IMR-90 (cell line): ENCODE measurements around the gene TP63. TPM values are rescaled to one million over a fixed set of nuclear protein-coding genes. Genes with fewer than 3 reads are reported as not detected.

Experiments
- ATAC-seq: fragments of 200-7000 bp; cut with Tn5 transposase; 2 replicates; pipeline ENCODE4 v1.9.1; 2020; ENCODE audit warnings: low read depth, mild to moderate bottlenecking, moderate library complexity
- BruUV-seq: library from RNA; stranded (reverse); fragments of 400-500 nt; replicated peaks from 2 replicates; lab custom pipeline; 2021; lab: Mats Ljungman, UMichigan
- CTCF ChIA-PET: fragments of 300-600 bp; formaldehyde crosslinking; extraction: SDS; loops from one replicate; lab custom pipeline; 2021; ENCODE audit warnings: antibody characterized with exemption; lab: Yijun Ruan, JAX
- POLR2A ChIA-PET: fragments of 300-600 bp; sonication (Branson Sonifier 250); formaldehyde crosslinking; loops from one replicate; lab custom pipeline; 2022; ENCODE audit warnings: antibody characterized with exemption; ENCODE audit not compliant: unreplicated experiment; lab: Charles Lee
- DNase-seq: peaks from one replicate; pipeline ENCODE4 v3.0.0; 2013
- H2AFZ ChIP-seq: replicated peaks from 2 replicates; pipeline ENCODE3; 2013; ENCODE audit warnings: low read length, mild to moderate bottlenecking; ENCODE audit not compliant: poor library complexity
- H2AK5ac ChIP-seq: 2 replicates; pipeline ENCODE4 v1.6.1; 2013; ENCODE audit warnings: low read depth, low read length, inconsistent platforms
- H2AK9ac ChIP-seq: replicated peaks from 2 replicates; pipeline ENCODE3; 2013; ENCODE audit warnings: mild to moderate bottlenecking, low read depth, low read length, moderate library complexity; ENCODE audit not compliant: poor library complexity
- H2BK120ac ChIP-seq: 2 replicates; pipeline ENCODE4 v1.6.1; 2013; ENCODE audit warnings: low read depth, low read length, inconsistent platforms
- H2BK15ac ChIP-seq: 3 replicates; pipeline ENCODE4 v1.6.1; 2013; ENCODE audit warnings: low read depth, low read length, inconsistent platforms
- H2BK20ac ChIP-seq: 2 replicates; pipeline ENCODE4 v1.6.1; 2013; ENCODE audit warnings: low read depth, mild to moderate bottlenecking, inconsistent platforms, low read length, moderate library complexity
- H2BK5ac ChIP-seq: 2 replicates; pipeline ENCODE4 v1.6.1; 2013; ENCODE audit warnings: mild to moderate bottlenecking, low read depth, low read length, inconsistent platforms; ENCODE audit not compliant: poor library complexity, severe bottlenecking
- H3K14ac ChIP-seq: replicated peaks from 2 replicates; pipeline ENCODE4 v1.6.1; 2013; ENCODE audit warnings: low read depth, low read length, inconsistent platforms
- H3K18ac ChIP-seq: 2 replicates; pipeline ENCODE4 v1.6.1; 2013; ENCODE audit warnings: low read depth, low read length, control low read depth
- H3K23ac ChIP-seq: 2 replicates; pipeline ENCODE4 v1.6.1; 2013; ENCODE audit warnings: low read depth, low read length, inconsistent platforms
- H3K27ac ChIP-seq: 2 replicates; pipeline ENCODE4 v1.5.1; 2013; ENCODE audit warnings: mild to moderate bottlenecking, control low read depth, low read length; ENCODE audit not compliant: insufficient read depth
- H3K27me3 ChIP-seq: 2 replicates; pipeline ENCODE4 v1.6.1; 2013; ENCODE audit warnings: low read length; ENCODE audit not compliant: control insufficient read depth, insufficient read depth
- H3K36me3 ChIP-seq: 2 replicates; pipeline ENCODE4 v1.6.1; 2013; ENCODE audit warnings: low read length, mixed read lengths; ENCODE audit not compliant: control insufficient read depth, insufficient read depth
- H3K4ac ChIP-seq: 2 replicates; pipeline ENCODE4 v1.6.1; 2013; ENCODE audit warnings: low read depth, low read length, inconsistent platforms
- H3K4me1 ChIP-seq: 2 replicates; pipeline ENCODE4 v1.6.1; 2013; ENCODE audit warnings: low read length, mixed read lengths; ENCODE audit not compliant: control insufficient read depth, insufficient read depth
- H3K4me2 ChIP-seq: 2 replicates; pipeline ENCODE4 v1.6.1; 2013; ENCODE audit warnings: low read depth, mild to moderate bottlenecking, control low read depth, low read length, moderate library complexity
- H3K4me3 ChIP-seq: 2 replicates; pipeline ENCODE4 v1.5.1; 2013; ENCODE audit warnings: low read depth, mild to moderate bottlenecking, control low read depth, low read length, moderate library complexity; ENCODE audit not compliant: insufficient read depth
- H3K56ac ChIP-seq: 2 replicates; pipeline ENCODE4 v1.6.1; 2013; ENCODE audit warnings: low read length, inconsistent platforms; ENCODE audit not compliant: insufficient read depth; ENCODE audit errors: extremely low read depth
- H3K79me1 ChIP-seq, 2 experiments: 2 replicates each; pipeline ENCODE4 v1.6.1; 2013; ENCODE audit warnings: low read length in 2 of 2, inconsistent platforms in 1 of 2, low read depth in 1 of 2
- H3K9ac ChIP-seq: 2 replicates; pipeline ENCODE4 v1.6.1; 2013; ENCODE audit warnings: low read depth, low read length, control low read depth
- H3K9me1 ChIP-seq: 2 replicates; pipeline ENCODE4 v1.6.1; 2013; ENCODE audit warnings: low read length, inconsistent platforms; ENCODE audit not compliant: insufficient read depth
- H3K9me3 ChIP-seq: 2 replicates; pipeline ENCODE4 v1.6.1; 2013; ENCODE audit warnings: low read length; ENCODE audit not compliant: control insufficient read depth, insufficient read depth
- H4K20me1 ChIP-seq: 2 replicates; pipeline ENCODE4 v1.6.1; 2013; ENCODE audit warnings: low read length, inconsistent platforms; ENCODE audit not compliant: insufficient read depth
- H4K5ac ChIP-seq: 2 replicates; pipeline ENCODE4 v1.6.1; 2013; ENCODE audit warnings: mild to moderate bottlenecking, low read depth, low read length, control low read depth
- H4K8ac ChIP-seq, 2 experiments: 2 replicates each; pipeline ENCODE4 v1.6.1; 2013; ENCODE audit warnings: low read depth in 2 of 2, low read length in 2 of 2, control low read depth in 1 of 2, inconsistent platforms in 1 of 2
- H4K91ac ChIP-seq: 2 replicates; pipeline ENCODE4 v1.6.1; 2013; ENCODE audit warnings: low read depth, low read length, inconsistent platforms; ENCODE audit not compliant: insufficient read depth
- BHLHE40 ChIP-seq: fragments of 150-350 bp; IDR thresholded peaks from 2 replicates; pipeline ENCODE4 v1.6.1; 2016; ENCODE audit warnings: mild to moderate bottlenecking, low read depth, low read length
- CEBPB ChIP-seq: IDR thresholded peaks from 2 replicates; pipeline ENCODE4 v1.6.1; 2012; ENCODE audit warnings: low read depth, low read length, improper control_type of control experiment
- CHD1 ChIP-seq: IDR thresholded peaks from 2 replicates; pipeline ENCODE4 v1.6.1; 2012; ENCODE audit warnings: low read depth, low read length, improper control_type of control experiment
- FOS ChIP-seq: fragments of 150-350 bp; IDR thresholded peaks from 2 replicates; pipeline ENCODE4 v1.6.1; 2016; ENCODE audit warnings: low read depth, low read length
- MAFK ChIP-seq: IDR thresholded peaks from 2 replicates; pipeline ENCODE4 v1.6.1; 2012; ENCODE audit warnings: low read depth, low read length, improper control_type of control experiment
- MAZ ChIP-seq: IDR thresholded peaks from 2 replicates; pipeline ENCODE4 v1.6.1; 2012; ENCODE audit warnings: low read depth, mild to moderate bottlenecking, low read length, improper control_type of control experiment, moderate library complexity, borderline replicate concordance
- MXI1 ChIP-seq: IDR thresholded peaks from 2 replicates; pipeline ENCODE4 v1.6.1; 2012; ENCODE audit warnings: low read depth, mild to moderate bottlenecking, low read length, moderate library complexity, borderline replicate concordance
- NFE2L2 ChIP-seq: fragments of 150-350 bp; IDR thresholded peaks from 2 replicates; pipeline ENCODE4 v1.6.1; 2016; ENCODE audit warnings: low read depth, mild to moderate bottlenecking, low read length
- POLR2A ChIP-seq: IDR thresholded peaks from 2 replicates; pipeline ENCODE4 v1.6.1; 2012; ENCODE audit warnings: mild to moderate bottlenecking, low read depth, low read length
- RAD21 ChIP-seq: IDR thresholded peaks from 2 replicates; pipeline ENCODE4 v1.6.1; 2012; ENCODE audit warnings: low read length, improper control_type of control experiment
- RCOR1 ChIP-seq: IDR thresholded peaks from 2 replicates; pipeline ENCODE4 v1.6.1; 2012; ENCODE audit warnings: mild to moderate bottlenecking, low read length, improper control_type of control experiment; ENCODE audit not compliant: insufficient replicate concordance
- RFX5 ChIP-seq: IDR thresholded peaks from 2 replicates; pipeline ENCODE4 v1.8.0; 2012; ENCODE audit warnings: low read depth, mild to moderate bottlenecking, low read length, moderate library complexity
- SMC3 ChIP-seq: fragments of 150-350 bp; IDR thresholded peaks from 2 replicates; pipeline ENCODE4 v1.6.1; 2016; ENCODE audit warnings: low read depth, mild to moderate bottlenecking, antibody characterized with exemption, low read length, moderate library complexity
- WGBS, 2 experiments: methylation state at CpG; one replicate each; pipeline versions ENCODE4 v1.1.5 to v1.1.7; 2013; ENCODE audit warnings: missing lambda C conversion rate in 2 of 2; ENCODE audit not compliant: insufficient read length in 1 of 2; ENCODE audit errors: extremely low coverage in 2 of 2; 5-methylcytosine and 5-hydroxymethylcytosine counted together
- dilution Hi-C: fragments of 300-500 bp; cut with HindIII; formaldehyde crosslinking; loops from one replicate; pipeline ENCODE4 v1.14.3; 2018; ENCODE audit warnings: low sequenced_read_pairs; ENCODE audit not compliant: unreplicated experiment
- in situ Hi-C: fragments of 300-500 bp; cut with MboI; formaldehyde crosslinking; loops from 3 replicates; pipeline ENCODE4 v1.14.3; 2019; ENCODE audit warnings: low sequenced_read_pairs, inconsistent platforms, mixed read lengths
- intact Hi-C: fragments of 100-400 bp; cut with micrococcal nuclease; formaldehyde crosslinking; loops from 2 replicates; pipeline ENCODE4 v1.10.0; 2022
- polyA plus RNA-seq, 3 experiments: library from polyadenylated mRNA; depleted of rRNA; stranded (reverse); fragments of >200 nt; gene quantifications; 2 replicates each; pipeline ENCODE4 v1.2.3, GENCODE V29; 2012; ENCODE audit warnings: low replicate concordance in 1 of 3
- total RNA-seq: library from RNA; depleted of rRNA; stranded (reverse); fragments of >200 nt; gene quantifications from 2 replicates; pipeline ENCODE4 v1.2.3, GENCODE V29; 2012
- TF ChIP-seq, protein P1 (sequence below): fragments of 150-350 bp; IDR thresholded peaks from 2 replicates; pipeline ENCODE4 v1.6.1; 2016; ENCODE audit warnings: low read depth, mild to moderate bottlenecking, low read length, moderate library complexity, borderline replicate concordance
- TF ChIP-seq, protein P2 (sequence below): conservative IDR thresholded peaks from 2 replicates; pipeline ENCODE4 v1.5.1; 2012; ENCODE audit warnings: mild to moderate bottlenecking, low read depth, low read length, improper control_type of control experiment

The TP63 gene
- total and polyA plus RNA-seq, 2 of the 4 experiments (the other 2 are of a cell fraction): not detected

DNA sequence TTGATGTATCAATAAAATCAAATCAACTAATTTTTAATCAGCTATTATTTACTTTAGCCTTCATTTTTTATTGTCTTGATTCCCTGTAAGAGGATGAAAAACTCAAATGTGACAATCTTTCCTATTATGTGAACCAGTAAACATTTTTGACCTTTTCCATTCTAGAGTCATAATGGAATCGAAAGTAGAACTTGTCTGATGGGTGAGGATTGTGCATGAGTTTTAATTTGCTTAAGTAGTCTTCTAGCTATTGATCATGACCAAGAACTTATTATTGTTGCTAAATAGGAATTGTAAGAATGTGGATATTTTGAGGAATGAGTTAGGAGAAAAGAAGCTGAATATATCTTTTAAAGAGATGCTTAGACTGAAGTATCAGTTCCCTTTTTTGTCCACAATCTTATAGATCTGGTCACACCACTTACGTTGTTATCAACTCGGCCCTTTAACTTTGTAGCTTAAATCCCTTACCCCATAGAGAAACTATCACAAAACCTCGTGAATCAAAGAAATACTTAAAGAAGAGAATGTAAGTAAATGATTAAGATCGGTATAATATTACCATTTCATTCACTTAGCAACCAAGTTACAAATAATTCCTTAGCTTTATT, 147.3 kb downstream of the TP63 start:
- no peak overlapping the region for H3K4ac ChIP-seq
- CTCF ChIA-PET: interaction anchor here (0.7 kb wide), 1 partner anchor 13 kb away, joined by 4 read pairs; no protein-coding TSS in a partner anchor
- H3K9me1 ChIP-seq: no peaks in the 10 kb centered on the region
- H3K18ac ChIP-seq: no peak overlapping the region
- no peak overlapping the region for H2BK15ac ChIP-seq
- H3K14ac ChIP-seq: no peak overlapping the region
- no peaks in the 10 kb centered on the region for H3K36me3 ChIP-seq
- no peak for TF ChIP-seq RFX5
- TF ChIP-seq RAD21: no peak
- TF ChIP-seq BHLHE40: no peak
- TF ChIP-seq MXI1: no peak
- TF ChIP-seq, protein P1, sequence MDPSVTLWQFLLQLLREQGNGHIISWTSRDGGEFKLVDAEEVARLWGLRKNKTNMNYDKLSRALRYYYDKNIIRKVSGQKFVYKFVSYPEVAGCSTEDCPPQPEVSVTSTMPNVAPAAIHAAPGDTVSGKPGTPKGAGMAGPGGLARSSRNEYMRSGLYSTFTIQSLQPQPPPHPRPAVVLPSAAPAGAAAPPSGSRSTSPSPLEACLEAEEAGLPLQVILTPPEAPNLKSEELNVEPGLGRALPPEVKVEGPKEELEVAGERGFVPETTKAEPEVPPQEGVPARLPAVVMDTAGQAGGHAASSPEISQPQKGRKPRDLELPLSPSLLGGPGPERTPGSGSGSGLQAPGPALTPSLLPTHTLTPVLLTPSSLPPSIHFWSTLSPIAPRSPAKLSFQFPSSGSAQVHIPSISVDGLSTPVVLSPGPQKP: no peak
- no peak for TF ChIP-seq CHD1
- no peak for TF ChIP-seq RCOR1
- TF ChIP-seq MAZ: no peak
- TF ChIP-seq, protein P2, sequence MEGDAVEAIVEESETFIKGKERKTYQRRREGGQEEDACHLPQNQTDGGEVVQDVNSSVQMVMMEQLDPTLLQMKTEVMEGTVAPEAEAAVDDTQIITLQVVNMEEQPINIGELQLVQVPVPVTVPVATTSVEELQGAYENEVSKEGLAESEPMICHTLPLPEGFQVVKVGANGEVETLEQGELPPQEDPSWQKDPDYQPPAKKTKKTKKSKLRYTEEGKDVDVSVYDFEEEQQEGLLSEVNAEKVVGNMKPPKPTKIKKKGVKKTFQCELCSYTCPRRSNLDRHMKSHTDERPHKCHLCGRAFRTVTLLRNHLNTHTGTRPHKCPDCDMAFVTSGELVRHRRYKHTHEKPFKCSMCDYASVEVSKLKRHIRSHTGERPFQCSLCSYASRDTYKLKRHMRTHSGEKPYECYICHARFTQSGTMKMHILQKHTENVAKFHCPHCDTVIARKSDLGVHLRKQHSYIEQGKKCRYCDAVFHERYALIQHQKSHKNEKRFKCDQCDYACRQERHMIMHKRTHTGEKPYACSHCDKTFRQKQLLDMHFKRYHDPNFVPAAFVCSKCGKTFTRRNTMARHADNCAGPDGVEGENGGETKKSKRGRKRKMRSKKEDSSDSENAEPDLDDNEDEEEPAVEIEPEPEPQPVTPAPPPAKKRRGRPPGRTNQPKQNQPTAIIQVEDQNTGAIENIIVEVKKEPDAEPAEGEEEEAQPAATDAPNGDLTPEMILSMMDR: no peak
- TF ChIP-seq MAFK: no peak
- no peak for TF ChIP-seq SMC3
- no peak for TF ChIP-seq NFE2L2
- TF ChIP-seq FOS: no peak
- TF ChIP-seq CEBPB: no peak
- no peak for TF ChIP-seq POLR2A
- DNase-seq: no peak
- BruUV-seq: no TSS peak
- no peaks in the 10 kb centered on the region for H3K79me1 ChIP-seq
- H3K9ac ChIP-seq: no peak overlapping the region
- no peak overlapping the region for H3K23ac ChIP-seq
- no peak overlapping the region for H2AFZ ChIP-seq
- H2BK5ac ChIP-seq: no peak overlapping the region
- no peak overlapping the region for H2BK120ac ChIP-seq
- POLR2A ChIA-PET: no interaction called here
- WGBS, 2 experiments: no CpG with 5 or more reads among the region's 5 CpGs
- no peak overlapping the region for H3K4me3 ChIP-seq
- in situ Hi-C loops (no loop called here), dilution Hi-C loops (no loop called here), intact Hi-C loops (loop anchor here (10.0 kb wide), 1 partner anchor 114 kb away; no protein-coding TSS in a partner anchor)
- H3K56ac ChIP-seq: no peak overlapping the region
- H2BK20ac ChIP-seq: no peak overlapping the region
- no peaks in the 10 kb centered on the region for H4K20me1 ChIP-seq
- H2AK9ac ChIP-seq: no peak overlapping the region
- peaks cover 2% of the 10 kb centered on the region; the same call in 1 of the 2 replicates for H3K27me3 ChIP-seq
- no peak overlapping the region for H3K4me2 ChIP-seq
- no peak overlapping the region for H4K5ac ChIP-seq
- H3K4me1 ChIP-seq: no peaks in the 10 kb centered on the region
- no peak overlapping the region for H2AK5ac ChIP-seq
- no peak overlapping the region for H4K8ac ChIP-seq
- no peaks in the 10 kb centered on the region for H3K9me3 ChIP-seq
- ATAC-seq: no peak
- H4K91ac ChIP-seq: no peak overlapping the region
- no peak overlapping the region for H3K27ac ChIP-seq
